Cardiac fibroblast (primary cell): ENCODE data around the gene PIGT.

Experiments used
- DNase-seq, 2 donors: peaks; one replicate each; pipeline versions ENCODE4 v3.0.0 to v3.0.0-alpha.2; 2010; ENCODE audit warnings: low read depth in 2 of 2
- H3K4me3 ChIP-seq, 2 donors: replicated peaks in 1 of 2; 1 replicate in 1 of 2; 2 replicates in 1 of 2; pipeline ENCODE4 v1.5.1; 2011; ENCODE audit warnings: low read depth in 2 of 2, low read length in 2 of 2, mild to moderate bottlenecking in 2 of 2, moderate library complexity in 1 of 2
- TF ChIP-seq, protein P1 (sequence below): IDR thresholded peaks from one replicate; pipeline ENCODE4 v1.5.1; 2011; ENCODE audit warnings: low read depth, mild to moderate bottlenecking, low read length, inconsistent platforms

The PIGT gene

DNA sequence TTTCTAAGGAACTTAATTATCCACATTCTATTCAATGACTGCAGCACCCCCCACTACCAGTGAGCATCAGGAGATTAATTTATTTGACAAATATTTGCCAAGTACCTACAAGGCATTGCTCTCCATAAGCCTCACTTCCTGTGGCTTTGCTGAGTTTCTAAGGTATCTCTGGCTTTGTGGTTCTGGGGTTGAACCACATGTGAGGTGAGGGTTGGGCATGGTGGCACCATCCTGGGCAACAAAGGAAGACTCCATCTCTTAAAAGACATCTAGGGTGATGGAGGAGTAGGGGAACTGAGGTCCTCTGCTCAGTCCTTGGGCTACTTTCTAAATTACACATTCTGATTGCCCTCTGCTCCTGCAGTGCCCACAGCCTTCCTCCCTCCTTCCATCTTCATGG lies 28.1 kb downstream of the PIGT start:
- H3K4me3 ChIP-seq, result no peak overlapping the region
- TF ChIP-seq, protein P1, sequence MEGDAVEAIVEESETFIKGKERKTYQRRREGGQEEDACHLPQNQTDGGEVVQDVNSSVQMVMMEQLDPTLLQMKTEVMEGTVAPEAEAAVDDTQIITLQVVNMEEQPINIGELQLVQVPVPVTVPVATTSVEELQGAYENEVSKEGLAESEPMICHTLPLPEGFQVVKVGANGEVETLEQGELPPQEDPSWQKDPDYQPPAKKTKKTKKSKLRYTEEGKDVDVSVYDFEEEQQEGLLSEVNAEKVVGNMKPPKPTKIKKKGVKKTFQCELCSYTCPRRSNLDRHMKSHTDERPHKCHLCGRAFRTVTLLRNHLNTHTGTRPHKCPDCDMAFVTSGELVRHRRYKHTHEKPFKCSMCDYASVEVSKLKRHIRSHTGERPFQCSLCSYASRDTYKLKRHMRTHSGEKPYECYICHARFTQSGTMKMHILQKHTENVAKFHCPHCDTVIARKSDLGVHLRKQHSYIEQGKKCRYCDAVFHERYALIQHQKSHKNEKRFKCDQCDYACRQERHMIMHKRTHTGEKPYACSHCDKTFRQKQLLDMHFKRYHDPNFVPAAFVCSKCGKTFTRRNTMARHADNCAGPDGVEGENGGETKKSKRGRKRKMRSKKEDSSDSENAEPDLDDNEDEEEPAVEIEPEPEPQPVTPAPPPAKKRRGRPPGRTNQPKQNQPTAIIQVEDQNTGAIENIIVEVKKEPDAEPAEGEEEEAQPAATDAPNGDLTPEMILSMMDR, result no peak
- DNase-seq, result no peak

DNA sequence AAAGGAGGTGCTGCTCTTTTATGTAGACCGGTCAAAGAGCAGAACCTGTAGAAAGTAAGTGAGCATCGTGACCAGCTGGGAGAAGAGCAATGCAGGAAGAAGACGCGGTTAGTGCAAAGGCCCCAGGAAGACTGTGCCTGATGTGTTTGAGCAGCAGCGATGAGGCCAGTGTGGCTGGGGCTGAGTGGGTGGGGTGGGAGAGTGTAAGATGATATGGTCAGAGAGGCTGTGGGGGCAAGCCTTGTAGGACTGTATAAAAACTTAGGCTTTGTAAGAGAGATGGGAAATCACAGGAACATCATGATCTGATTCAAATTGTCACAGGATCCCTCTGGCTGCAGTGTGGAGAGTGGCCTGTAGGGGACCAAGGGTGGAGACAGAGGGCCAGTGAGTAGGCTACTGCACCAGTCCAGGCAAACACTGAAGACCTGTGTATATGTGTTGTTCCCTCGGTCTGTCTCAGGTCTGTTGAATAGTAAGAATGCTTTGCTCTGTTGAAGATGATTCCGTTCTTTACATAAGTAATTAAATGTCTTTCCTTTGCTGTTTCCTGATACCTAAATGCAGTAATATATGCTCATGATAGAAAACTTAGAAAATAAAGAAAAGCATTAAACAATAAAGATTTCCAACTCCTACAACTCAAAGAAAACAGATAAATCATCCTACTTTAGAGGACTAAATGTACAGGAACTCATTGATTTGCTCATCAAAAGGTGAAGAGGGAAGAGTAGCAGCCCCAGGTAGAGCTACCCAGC lies 30.0 kb downstream of the PIGT start:
- TF ChIP-seq, protein P1, result peak; percentile 69
- no peak overlapping the region for H3K4me3 ChIP-seq
- peak; percentile 14 to 28 for DNase-seq

DNA sequence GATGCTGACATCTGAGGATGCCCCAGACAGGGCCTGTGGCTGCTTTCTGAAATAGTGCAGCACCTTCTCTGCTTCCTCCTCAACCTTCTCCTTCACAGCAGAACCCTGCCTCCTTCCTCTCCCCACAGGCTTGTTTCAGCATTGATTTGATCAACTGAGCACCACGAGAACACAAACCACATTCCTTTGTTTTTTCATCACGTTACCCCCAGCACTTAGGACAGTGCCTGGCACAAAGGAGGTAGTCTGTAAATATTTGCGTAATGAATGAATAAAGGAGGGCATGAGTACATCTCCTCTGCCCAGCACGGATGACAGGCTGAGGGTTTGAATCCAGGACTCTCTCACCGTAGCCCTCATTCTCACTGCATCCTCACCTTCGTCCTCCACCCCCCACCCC lies 32.3 kb downstream of the PIGT start:
- no peak overlapping the region for H3K4me3 ChIP-seq
- no peak for DNase-seq
- TF ChIP-seq, protein P1, result no peak

DNA sequence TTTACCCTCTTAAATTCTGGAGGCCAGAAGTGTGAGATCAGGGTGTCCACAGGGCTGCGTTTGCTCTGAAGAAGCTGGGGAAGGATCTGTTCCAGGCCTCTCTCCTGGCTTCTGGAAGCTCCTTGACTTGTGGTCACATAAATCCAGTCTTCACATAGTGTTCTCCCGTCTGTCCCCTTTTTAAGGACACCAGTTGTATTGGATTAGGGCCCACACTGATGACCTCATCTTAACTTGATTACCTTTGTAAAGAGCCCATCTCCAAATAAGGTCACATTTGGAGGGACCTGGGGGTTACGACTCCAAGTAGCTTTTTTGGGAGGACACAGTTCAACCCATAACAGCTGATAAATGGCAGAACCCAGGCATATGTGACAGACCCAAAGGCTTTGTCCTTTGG lies 33.6 kb downstream of the PIGT start:
- TF ChIP-seq, protein P1, result no peak
- no peak overlapping the region for H3K4me3 ChIP-seq
- DNase-seq, result no peak

DNA sequence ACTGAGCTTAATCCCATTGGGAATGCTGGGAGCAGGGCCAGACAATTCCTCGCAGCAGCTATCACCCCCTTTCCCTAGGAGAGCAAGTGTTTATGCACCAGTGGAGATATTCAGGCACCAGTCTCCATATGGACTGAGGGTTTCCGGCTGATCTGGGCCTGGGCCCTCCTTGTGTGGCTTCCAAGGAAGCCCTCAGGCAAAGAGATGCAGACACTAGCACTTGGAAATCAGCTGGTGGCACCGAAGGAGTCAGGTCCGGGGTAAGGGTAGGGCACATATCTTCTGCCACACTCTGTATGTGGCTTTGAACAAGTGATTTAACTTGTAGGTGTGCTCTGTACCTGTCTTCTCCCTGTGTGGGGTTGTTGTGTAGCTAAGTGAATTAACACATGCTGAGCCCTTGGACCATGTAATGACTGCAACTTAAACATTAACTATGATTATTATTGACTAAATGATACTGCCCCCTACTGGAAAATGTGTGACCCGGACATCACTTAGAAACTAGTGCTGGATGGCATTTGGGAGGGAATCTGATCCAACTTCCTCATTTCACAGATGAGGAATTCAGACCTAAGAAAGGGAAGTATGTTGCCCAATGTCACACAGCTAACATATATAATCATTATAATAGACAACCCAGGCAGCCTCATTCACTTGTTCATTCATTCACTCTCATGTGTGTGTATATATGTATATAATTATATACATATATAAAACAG lies 34.3 kb downstream of the PIGT start:
- TF ChIP-seq, protein P1, result peak; percentile 55
- H3K4me3 ChIP-seq, result no peak overlapping the region
- DNase-seq, result peak; percentile 70 to 73

DNA sequence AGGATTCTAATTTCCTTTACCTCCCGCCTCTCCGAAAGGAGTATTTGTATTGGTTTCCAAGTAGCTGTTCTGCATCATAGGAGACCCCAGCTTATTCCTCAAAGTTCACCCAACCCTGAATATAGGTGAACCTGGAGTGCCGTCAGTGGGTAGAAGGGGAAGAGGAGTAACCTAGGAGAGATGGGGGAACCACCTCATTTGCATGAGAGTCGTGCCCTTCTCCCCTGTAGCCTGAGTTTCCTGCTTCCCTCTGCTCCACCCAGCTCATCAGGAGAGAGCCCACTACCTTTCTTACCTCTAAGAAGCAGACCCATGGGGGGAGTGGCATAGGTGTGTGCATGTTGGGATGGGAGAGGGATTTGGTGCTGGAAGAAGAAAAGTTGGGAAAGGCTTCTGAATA lies 36.3 kb downstream of the PIGT start:
- TF ChIP-seq, protein P1, result no peak
- DNase-seq, result no peak

More for the DNA sequence above, 36.3 kb downstream of the PIGT start:
- H3K4me3 ChIP-seq, result no peak overlapping the region
